CD8-positive, alpha-beta memory T cell (primary cell): Measurements from ENCODE around the gene C5orf46. TPM values are rescaled to one million over a fixed set of nuclear protein-coding genes. Genes with fewer than 3 reads are reported as not detected.
"Not testable (repeated sequence)": the region's sequence is repeated elsewhere in the genome, so short reads cannot be mapped to it uniquely, and the experiment has no call there.

ENCODE experiments used
- CTCF ChIA-PET: fragments of 350-600 bp; sonication (Branson Sonifier 250); formaldehyde crosslinking; loops from one replicate; lab custom pipeline; 2021; ENCODE audit warnings: antibody characterized with exemption; lab: Charles Lee
- POLR2A ChIA-PET: fragments of 350-600 bp; sonication (Branson Sonifier 250); formaldehyde crosslinking; loops from one replicate; lab custom pipeline; 2021; ENCODE audit warnings: antibody characterized with exemption; lab: Charles Lee
- DNase-seq, 5 donors: peaks; one replicate each; pipeline versions ENCODE4 v3.0.0 to v3.0.0-alpha.2; 2020 to 2022; ENCODE audit warnings: mixed read lengths in 1 of 5
- H3K27ac ChIP-seq: one replicate; pipeline ENCODE4 v1.7.0; 2013; ENCODE audit warnings: low read depth, mild to moderate bottlenecking, low read length, moderate library complexity
- H3K27me3 ChIP-seq: 2 replicates; pipeline ENCODE4 v1.7.0; 2013; ENCODE audit warnings: low read length, mild to moderate bottlenecking; ENCODE audit not compliant: insufficient read depth, poor library complexity, severe bottlenecking
- H3K36me3 ChIP-seq: 2 replicates; pipeline ENCODE4 v1.7.0; 2013; ENCODE audit warnings: mild to moderate bottlenecking, low read length, moderate library complexity; ENCODE audit not compliant: insufficient read depth
- H3K4me1 ChIP-seq: 2 replicates; pipeline ENCODE4 v1.7.0; 2013; ENCODE audit warnings: mild to moderate bottlenecking, low read length, moderate library complexity; ENCODE audit not compliant: insufficient read depth
- H3K4me3 ChIP-seq: 2 replicates; pipeline ENCODE4 v1.7.0; 2013; ENCODE audit warnings: mild to moderate bottlenecking, low read length
- H3K9me3 ChIP-seq: 2 replicates; pipeline ENCODE4 v1.7.0; 2013; ENCODE audit warnings: mild to moderate bottlenecking, low read length
- H3K27ac Mint-ChIP-seq, 8 donors: one replicate each; pipeline ENCODE4 v1.8.0; 2020 to 2021; ENCODE audit warnings: mixed read lengths in 8 of 8, mild to moderate bottlenecking in 6 of 8, inconsistent platforms in 3 of 8, moderate library complexity in 3 of 8
- H3K27me3 Mint-ChIP-seq, 2 donors: one replicate each; pipeline ENCODE4 v1.8.0; 2020 to 2021; ENCODE audit warnings: mixed read lengths in 2 of 2, mild to moderate bottlenecking in 1 of 2, moderate library complexity in 1 of 2
- H3K36me3 Mint-ChIP-seq, 3 donors: one replicate each; pipeline ENCODE4 v1.8.0; 2020 to 2021; ENCODE audit warnings: mixed read lengths in 3 of 3, inconsistent platforms in 1 of 3, mild to moderate bottlenecking in 1 of 3
- H3K4me1 Mint-ChIP-seq, 3 donors: one replicate each; pipeline ENCODE4 v1.8.0; 2020 to 2021; ENCODE audit warnings: mixed read lengths in 3 of 3, inconsistent platforms in 1 of 3, mild to moderate bottlenecking in 1 of 3
- H3K4me3 Mint-ChIP-seq, 7 donors: one replicate each; pipeline ENCODE4 v1.8.0; 2020 to 2021; ENCODE audit warnings: mixed read lengths in 7 of 7, mild to moderate bottlenecking in 6 of 7, moderate library complexity in 4 of 7, inconsistent platforms in 2 of 7
- H3K9me3 Mint-ChIP-seq, 5 donors: one replicate each; pipeline ENCODE4 v1.8.0; 2020 to 2022; ENCODE audit warnings: mixed read lengths in 5 of 5, mild to moderate bottlenecking in 3 of 5, moderate library complexity in 2 of 5, inconsistent platforms in 1 of 5
- polyA plus RNA-seq: library from polyadenylated mRNA; unstranded; fragments of 300-500 nt; fragmentation: Illumina TruSeq; gene quantifications from one replicate; pipeline ENCODE4 v1.2.3, GENCODE V29; 2021
- total RNA-seq, 2 experiments: library from RNA; stranded (reverse); gene quantifications; one replicate each; pipeline ENCODE4 v1.2.3, GENCODE V29; 2021

C5orf46 gene
- total and polyA plus RNA-seq, 3 experiments from 2014 or later, result not detected

DNA sequence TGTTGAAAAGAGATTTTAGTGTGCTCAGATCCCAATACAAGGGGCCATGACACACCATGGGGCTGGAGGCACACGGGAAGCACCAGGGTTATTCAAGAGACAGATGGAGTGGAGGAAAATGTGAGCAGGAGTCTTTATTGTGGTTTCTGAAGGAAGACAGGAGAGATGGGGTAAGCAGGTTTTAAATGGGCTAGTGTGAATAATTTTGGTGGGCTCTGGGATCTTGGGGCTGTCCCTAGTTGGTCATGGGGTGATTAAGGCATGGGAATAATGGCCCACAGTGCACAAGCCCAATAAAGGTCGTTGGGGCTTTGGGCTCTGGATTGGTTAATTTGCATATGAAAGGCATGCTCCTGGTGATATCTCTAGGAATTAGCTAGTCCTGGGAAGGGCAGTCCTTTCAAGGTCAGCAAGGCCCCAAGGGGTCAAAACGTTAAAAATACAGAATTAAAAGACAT, 31.4 kb downstream of the C5orf46 start:
- no peak for DNase-seq
- Mint-ChIP-seq H3K4me1 (no peaks in the 10 kb centered on the region), H3K27me3 (peaks cover 0 to 13% of the 10 kb centered on the region in 2 donors), H3K36me3 (no peaks in the 10 kb centered on the region), H3K27ac (no peak overlapping the region), H3K9me3 (no peaks in the 10 kb centered on the region), H3K4me3 (no peak overlapping the region)
- H3K9me3 ChIP-seq, result no peaks in the 10 kb centered on the region
- no peaks in the 10 kb centered on the region for H3K36me3 ChIP-seq
- POLR2A ChIA-PET, result no interaction called here
- H3K27me3 ChIP-seq, result no peaks in the 10 kb centered on the region
- H3K4me1 ChIP-seq, result no peaks in the 10 kb centered on the region
- CTCF ChIA-PET, result no interaction called here
- no peak overlapping the region for H3K27ac ChIP-seq
- no peak overlapping the region for H3K4me3 ChIP-seq

DNA sequence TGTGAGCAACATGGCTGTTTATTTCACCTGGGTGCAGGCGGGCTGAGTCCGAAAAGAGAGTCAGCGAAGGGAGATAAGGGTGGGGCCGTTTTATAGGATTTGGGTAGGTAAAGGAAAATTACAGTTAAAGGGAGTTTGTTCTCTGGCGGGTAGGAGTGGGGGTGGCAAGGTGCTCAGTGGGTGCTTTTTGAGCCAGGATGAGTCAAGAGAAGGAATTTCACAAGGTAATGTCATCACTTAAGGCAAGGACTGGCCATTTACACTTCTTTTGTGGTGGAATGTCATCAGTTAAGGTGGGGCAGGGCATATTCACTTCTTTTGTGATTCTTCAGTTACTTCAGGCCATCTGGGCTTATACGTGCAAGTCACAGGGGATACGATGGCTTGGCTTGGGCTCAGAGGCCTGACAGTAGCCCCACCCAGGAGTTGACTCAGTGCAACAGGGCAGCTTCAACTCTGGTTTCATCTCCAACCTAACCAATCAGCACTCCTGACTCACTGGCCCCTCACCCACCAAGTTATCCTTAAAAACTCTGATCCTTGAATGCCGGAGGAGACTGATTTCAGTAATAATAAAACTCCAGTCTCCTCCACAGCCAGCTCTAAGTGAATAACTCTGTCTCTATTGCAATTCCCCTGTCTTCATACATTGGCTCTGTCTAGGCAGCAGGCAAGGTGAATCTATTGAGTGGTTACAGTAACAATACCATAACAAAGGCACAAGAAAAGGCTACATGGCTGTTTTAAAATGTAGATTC, 32.0 kb downstream of the C5orf46 start:
- H3K4me3 ChIP-seq, H3K36me3 Mint-ChIP-seq, POLR2A ChIA-PET: not testable (repeated sequence)

DNA sequence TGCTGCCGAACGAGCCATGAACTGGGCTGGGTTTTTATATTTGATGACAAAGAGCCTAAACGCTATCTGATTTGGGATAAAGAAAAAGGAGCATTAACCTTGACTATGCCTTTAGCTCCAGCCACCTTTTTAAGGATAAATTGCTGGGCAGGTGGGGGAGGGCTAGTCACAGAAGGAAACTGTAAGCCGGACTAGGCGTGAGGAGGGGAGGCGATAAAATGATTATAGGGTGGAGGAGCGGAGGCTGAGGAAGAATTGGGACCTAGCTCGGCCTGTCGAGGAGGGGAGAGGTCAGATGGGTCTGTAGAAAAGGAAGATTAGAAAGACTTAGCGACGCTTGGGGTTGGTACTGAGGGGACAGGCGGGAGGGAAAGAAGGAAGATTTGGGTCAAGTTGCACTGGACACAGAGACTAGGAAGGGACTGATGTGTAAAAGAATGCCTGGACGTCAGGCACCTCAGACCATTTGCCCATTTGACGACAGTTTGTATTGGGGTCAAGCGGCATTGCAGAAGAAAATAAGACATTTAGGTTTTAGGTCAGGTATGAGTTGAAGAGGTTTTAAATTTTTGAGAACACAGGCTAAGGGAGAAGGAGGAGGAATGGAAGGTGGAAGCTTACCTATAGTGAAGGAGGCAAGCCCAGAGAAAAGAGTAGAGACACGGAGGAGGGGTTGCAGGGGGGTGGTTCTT, 33.4 kb downstream of the C5orf46 start:
- POLR2A ChIA-PET, H3K27ac ChIP-seq, H3K4me1 Mint-ChIP-seq, H3K9me3 ChIP-seq, H3K4me3 ChIP-seq, H3K9me3 Mint-ChIP-seq, H3K4me3 Mint-ChIP-seq, CTCF ChIA-PET, DNase-seq, H3K4me1 ChIP-seq, H3K36me3 ChIP-seq, H3K36me3 Mint-ChIP-seq, H3K27me3 Mint-ChIP-seq, H3K27me3 ChIP-seq: not testable (repeated sequence)
- H3K27ac Mint-ChIP-seq, result peak overlapping the region in 1 of 8 donors; percentile 44

More for the DNA sequence above, 32.0 kb downstream of the C5orf46 start:
- DNase-seq, H3K27me3 Mint-ChIP-seq, H3K27ac Mint-ChIP-seq, H3K9me3 ChIP-seq, H3K27ac ChIP-seq, H3K4me3 Mint-ChIP-seq, H3K4me1 Mint-ChIP-seq, H3K4me1 ChIP-seq, H3K27me3 ChIP-seq, CTCF ChIA-PET, H3K9me3 Mint-ChIP-seq, H3K36me3 ChIP-seq: not testable (repeated sequence)

DNA sequence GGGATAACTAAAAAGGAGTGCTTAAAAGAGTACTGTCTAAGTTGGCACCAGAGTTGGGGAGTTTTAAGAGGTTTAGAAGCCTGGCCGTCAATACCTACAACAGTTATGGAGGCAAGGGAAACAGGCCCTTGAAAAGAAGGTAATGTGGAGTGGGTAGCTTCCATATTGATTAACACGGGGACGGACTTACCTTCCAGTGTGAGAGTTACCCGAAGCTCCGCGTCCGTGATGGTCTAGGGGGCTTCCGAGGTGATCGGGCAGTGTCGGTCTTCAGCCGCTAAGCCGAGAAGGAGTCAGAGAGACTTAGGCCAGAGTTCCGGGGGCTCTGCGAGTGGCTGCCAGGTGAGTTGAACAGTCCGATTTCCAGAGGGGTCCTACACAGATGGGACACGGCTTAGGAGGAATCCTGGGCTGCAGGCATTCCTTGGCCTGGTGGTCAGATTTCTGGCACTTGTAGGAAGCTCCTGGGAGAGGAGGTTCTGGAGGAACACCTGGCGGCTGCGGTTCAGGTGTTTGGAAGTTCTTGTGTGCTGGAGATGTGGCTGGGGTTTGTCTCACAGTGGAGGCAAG, 34.3 kb downstream of the C5orf46 start:
- H3K4me1 ChIP-seq, H3K27me3 ChIP-seq, H3K27ac ChIP-seq, H3K27ac Mint-ChIP-seq, H3K9me3 Mint-ChIP-seq, H3K4me3 Mint-ChIP-seq, DNase-seq, H3K36me3 Mint-ChIP-seq, H3K4me1 Mint-ChIP-seq, CTCF ChIA-PET, H3K4me3 ChIP-seq, H3K27me3 Mint-ChIP-seq, H3K9me3 ChIP-seq, H3K36me3 ChIP-seq: not testable (repeated sequence)
- POLR2A ChIA-PET, result interaction anchor here (0.7 kb wide), 1 partner anchor 308 kb away, joined by 3 read pairs; no protein-coding TSS in a partner anchor

DNA sequence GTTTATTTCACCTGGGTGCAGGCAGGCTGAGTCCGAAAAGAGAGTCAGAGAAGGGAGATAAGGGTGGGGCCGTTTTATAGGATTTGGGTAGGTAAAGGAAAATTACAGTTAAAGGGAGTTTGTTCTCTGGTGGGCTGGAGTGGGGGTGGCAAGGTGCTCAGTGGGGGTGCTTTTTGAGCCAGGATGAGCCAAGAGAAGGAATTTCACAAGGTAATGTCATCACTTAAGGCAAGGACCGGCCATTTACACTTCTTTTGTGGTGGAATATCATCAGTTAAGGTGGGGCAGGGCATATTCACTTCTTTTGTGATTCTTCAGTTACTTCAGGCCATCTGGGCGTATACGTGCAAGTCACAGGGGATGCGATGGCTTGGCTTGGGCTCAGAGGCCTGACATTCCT, 36.4 kb downstream of the C5orf46 start:
- not testable (repeated sequence) for H3K27ac ChIP-seq

DNA sequence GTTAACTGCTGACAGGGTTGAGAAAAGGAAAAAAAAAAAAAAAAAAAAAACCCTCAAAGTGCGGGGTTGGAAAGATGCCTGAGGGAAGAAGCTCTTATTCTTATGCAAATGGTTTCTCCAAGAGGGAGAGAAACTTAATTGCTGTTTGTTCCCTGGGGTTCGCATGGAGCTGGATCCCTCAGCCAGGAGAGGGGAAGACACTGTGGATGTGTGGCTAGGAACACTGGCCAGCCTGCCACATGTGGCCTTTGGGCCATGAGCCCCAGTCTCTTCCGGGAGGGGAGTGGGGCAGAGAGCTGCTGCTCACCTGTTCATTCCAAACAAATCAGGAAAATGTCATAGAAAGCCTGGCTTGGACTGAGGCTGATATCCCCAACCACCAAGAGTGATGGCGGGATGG, 37.2 kb downstream of the C5orf46 start:
- ChIA-PET POLR2A (no interaction called here), CTCF (no interaction called here)
- H3K9me3 Mint-ChIP-seq, result no peaks in the 10 kb centered on the region
- no peak overlapping the region for H3K4me3 ChIP-seq
- H3K4me3 Mint-ChIP-seq, result no peak overlapping the region
- no peak overlapping the region for H3K27ac ChIP-seq
- no peaks in the 10 kb centered on the region for H3K36me3 ChIP-seq
- no peak overlapping the region for H3K27ac Mint-ChIP-seq
- peaks cover 1 to 6% of the 10 kb centered on the region in 2 donors for H3K27me3 Mint-ChIP-seq
- no peak for DNase-seq
- no peaks in the 10 kb centered on the region for H3K4me1 ChIP-seq
- no peaks in the 10 kb centered on the region for H3K4me1 Mint-ChIP-seq
- no peaks in the 10 kb centered on the region for H3K27me3 ChIP-seq
- H3K9me3 ChIP-seq, result no peaks in the 10 kb centered on the region
- no peaks in the 10 kb centered on the region for H3K36me3 Mint-ChIP-seq

More for the DNA sequence above, 36.4 kb downstream of the C5orf46 start:
- H3K4me1 ChIP-seq, H3K36me3 ChIP-seq, H3K36me3 Mint-ChIP-seq, H3K9me3 ChIP-seq, H3K4me3 Mint-ChIP-seq, H3K27ac Mint-ChIP-seq, POLR2A ChIA-PET, H3K27me3 Mint-ChIP-seq, H3K4me1 Mint-ChIP-seq, H3K27me3 ChIP-seq, H3K4me3 ChIP-seq, DNase-seq, H3K9me3 Mint-ChIP-seq, CTCF ChIA-PET: not testable (repeated sequence)

GRCh38 chr5:147863454-147864158, 42.7 kb downstream of the C5orf46 start:
- CTCF ChIA-PET, result interaction anchor here (1.8 kb wide), 1 partner anchor 41 kb away, joined by 3 read pairs; no protein-coding TSS in a partner anchor
- Mint-ChIP-seq H3K27ac (no peak overlapping the region), H3K27me3 (peaks cover 0 to 11% of the 10 kb centered on the region in 2 donors), H3K36me3 (no peaks in the 10 kb centered on the region), H3K4me1 (no peaks in the 10 kb centered on the region), H3K4me3 (no peak overlapping the region), H3K9me3 (no peaks in the 10 kb centered on the region)
- no peaks in the 10 kb centered on the region for H3K4me1 ChIP-seq
- H3K36me3 ChIP-seq, result no peaks in the 10 kb centered on the region
- no peaks in the 10 kb centered on the region for H3K9me3 ChIP-seq
- H3K27me3 ChIP-seq, result no peaks in the 10 kb centered on the region
- H3K27ac ChIP-seq, result no peak overlapping the region
- H3K4me3 ChIP-seq, result no peak overlapping the region
- POLR2A ChIA-PET, result no interaction called here
- no peak for DNase-seq

GRCh38 chr5:147860641-147861025, 45.7 kb downstream of the C5orf46 start:
- H3K27me3 ChIP-seq, result no peaks in the 10 kb centered on the region
- H3K27me3 Mint-ChIP-seq, result peaks cover 1 to 8% of the 10 kb centered on the region in 2 donors
- POLR2A ChIA-PET, result no interaction called here
- H3K4me1 Mint-ChIP-seq, result peaks cover 0 to 5% (median 0%) of the 10 kb centered on the region in 3 donors
- CTCF ChIA-PET, result interaction anchor here (0.8 to 1.0 kb wide), 2 partner anchors 9 to 233 kb away, joined by 3 read pairs; no protein-coding TSS in a partner anchor
- H3K4me1 ChIP-seq, result no peaks in the 10 kb centered on the region
- H3K36me3 ChIP-seq, result no peaks in the 10 kb centered on the region
- H3K27ac ChIP-seq, result no peak overlapping the region
- H3K4me3 Mint-ChIP-seq, result no peak overlapping the region
- H3K9me3 ChIP-seq, result no peaks in the 10 kb centered on the region
- DNase-seq, result no peak
- no peaks in the 10 kb centered on the region for H3K9me3 Mint-ChIP-seq
- peak overlapping the region in 1 of 8 donors; percentile 63 for H3K27ac Mint-ChIP-seq
- H3K4me3 ChIP-seq, result no peak overlapping the region
- H3K36me3 Mint-ChIP-seq, result no peaks in the 10 kb centered on the region
